OCI-LY7 (cell line): ENCODE measurements around the gene ABCC4. TPM values are rescaled to one million over a fixed set of nuclear protein-coding genes. Genes with fewer than 3 reads are reported as not detected.

Experiments
- BruUV-seq: library from RNA; stranded (reverse); fragments of 400-500 nt; replicated peaks from 2 replicates; lab custom pipeline; 2021; lab: Mats Ljungman, UMichigan
- CTCF ChIA-PET: fragments of 300-600 bp; sonication (Branson Sonifier 250); formaldehyde crosslinking; loops from one replicate; lab custom pipeline; 2022; ENCODE audit warnings: antibody characterized with exemption; ENCODE audit not compliant: unreplicated experiment; lab: Charles Lee
- POLR2A ChIA-PET: fragments of 300-600 bp; sonication (Branson Sonifier 250); formaldehyde crosslinking; loops from one replicate; lab custom pipeline; 2022; ENCODE audit warnings: antibody characterized with exemption; lab: Charles Lee
- DNase-seq: peaks from one replicate; pipeline ENCODE4 v3.0.0-alpha.2; 2015; ENCODE audit warnings: low spot score
- H2AFZ ChIP-seq: fragments of 200-600 bp; sonication (generic), shearing (Covaris generic); 2 replicates; pipeline ENCODE4 v1.6.1; 2014; ENCODE audit warnings: mild to moderate bottlenecking, antibody characterized with exemption, low read length, moderate library complexity
- H3K27ac ChIP-seq: fragments of 200-600 bp; sonication (generic); 2 replicates; pipeline ENCODE4 v1.5.1; 2014; ENCODE audit warnings: mixed run types, low read depth, mild to moderate bottlenecking, moderate library complexity, low read length, inconsistent platforms; ENCODE audit not compliant: poor library complexity, severe bottlenecking
- H3K36me3 ChIP-seq: fragments of 200-600 bp; sonication (generic); 2 replicates; pipeline ENCODE4 v1.6.1; 2014; ENCODE audit warnings: mild to moderate bottlenecking, antibody characterized with exemption, low read length, moderate library complexity, mixed read lengths; ENCODE audit not compliant: insufficient read depth
- H3K4me1 ChIP-seq: fragments of 200-600 bp; sonication (generic); 2 replicates; pipeline ENCODE4 v1.5.1; 2014; ENCODE audit warnings: mild to moderate bottlenecking, low read length; ENCODE audit not compliant: insufficient read depth, poor library complexity, severe bottlenecking
- H3K4me2 ChIP-seq: fragments of 200-600 bp; sonication (generic); 2 replicates; pipeline ENCODE4 v1.6.1; 2014; ENCODE audit warnings: mild to moderate bottlenecking, low read length
- H3K4me3 ChIP-seq: fragments of 200-600 bp; sonication (generic); 2 replicates; pipeline ENCODE4 v1.5.1; 2014; ENCODE audit warnings: mild to moderate bottlenecking, low read depth, low read length; ENCODE audit not compliant: poor library complexity, severe bottlenecking
- H3K79me2 ChIP-seq: fragments of 200-600 bp; sonication (generic); 2 replicates; pipeline ENCODE4 v1.6.1; 2016; ENCODE audit warnings: low read depth, mild to moderate bottlenecking, low read length, moderate library complexity, mixed read lengths; ENCODE audit not compliant: insufficient read depth
- H3K9me2 ChIP-seq: fragments of 200-600 bp; sonication (generic); 2 replicates; pipeline ENCODE4 v1.6.1; 2016; ENCODE audit warnings: mild to moderate bottlenecking, low read length, mixed read lengths; ENCODE audit not compliant: insufficient read depth
- H3K9me3 ChIP-seq: fragments of 200-600 bp; sonication (generic); 2 replicates; pipeline ENCODE4 v1.6.1; 2014; ENCODE audit warnings: mild to moderate bottlenecking, mixed run types, low read length, mixed read lengths
- H4K20me1 ChIP-seq: fragments of 200-600 bp; sonication (generic); 2 replicates; pipeline ENCODE4 v1.6.1; 2014; ENCODE audit warnings: mild to moderate bottlenecking, antibody characterized with exemption, low read length, moderate library complexity, mixed read lengths; ENCODE audit not compliant: insufficient read depth
- EZH2phosphoT487 ChIP-seq: fragments of 200-600 bp; sonication (generic); IDR thresholded peaks from 2 replicates; pipeline ENCODE4 v1.6.1; 2018; ENCODE audit warnings: low read depth, borderline replicate concordance, mild to moderate bottlenecking, mixed run types, antibody characterized with exemption, low read length, moderate library complexity, mixed read lengths
- intact Hi-C: fragments of 100-400 bp; cut with micrococcal nuclease; formaldehyde crosslinking; loops from one replicate; pipeline ENCODE4 v1.10.0; 2022; ENCODE audit not compliant: unreplicated experiment
- total RNA-seq, 2 experiments: library from RNA; depleted of rRNA in 1 of 2; stranded (reverse); fragments of >200 nt in 1 of 2; shearing (Covaris generic) in 1 of 2; gene quantifications; 2 replicates each; pipeline ENCODE4 v1.2.3, GENCODE V29; 2014 to 2022
- TF ChIP-seq, protein P1 (sequence below): fragments of 200-600 bp; sonication (generic); conservative IDR thresholded peaks from 2 replicates; pipeline ENCODE4 v1.5.1; 2014; ENCODE audit warnings: mild to moderate bottlenecking, antibody characterized with exemption, low read length, moderate library complexity, mixed read lengths

ABCC4 gene
- total RNA-seq, 2 experiments from 2014 or later, result 7.3 to 7.8 TPM

DNA sequence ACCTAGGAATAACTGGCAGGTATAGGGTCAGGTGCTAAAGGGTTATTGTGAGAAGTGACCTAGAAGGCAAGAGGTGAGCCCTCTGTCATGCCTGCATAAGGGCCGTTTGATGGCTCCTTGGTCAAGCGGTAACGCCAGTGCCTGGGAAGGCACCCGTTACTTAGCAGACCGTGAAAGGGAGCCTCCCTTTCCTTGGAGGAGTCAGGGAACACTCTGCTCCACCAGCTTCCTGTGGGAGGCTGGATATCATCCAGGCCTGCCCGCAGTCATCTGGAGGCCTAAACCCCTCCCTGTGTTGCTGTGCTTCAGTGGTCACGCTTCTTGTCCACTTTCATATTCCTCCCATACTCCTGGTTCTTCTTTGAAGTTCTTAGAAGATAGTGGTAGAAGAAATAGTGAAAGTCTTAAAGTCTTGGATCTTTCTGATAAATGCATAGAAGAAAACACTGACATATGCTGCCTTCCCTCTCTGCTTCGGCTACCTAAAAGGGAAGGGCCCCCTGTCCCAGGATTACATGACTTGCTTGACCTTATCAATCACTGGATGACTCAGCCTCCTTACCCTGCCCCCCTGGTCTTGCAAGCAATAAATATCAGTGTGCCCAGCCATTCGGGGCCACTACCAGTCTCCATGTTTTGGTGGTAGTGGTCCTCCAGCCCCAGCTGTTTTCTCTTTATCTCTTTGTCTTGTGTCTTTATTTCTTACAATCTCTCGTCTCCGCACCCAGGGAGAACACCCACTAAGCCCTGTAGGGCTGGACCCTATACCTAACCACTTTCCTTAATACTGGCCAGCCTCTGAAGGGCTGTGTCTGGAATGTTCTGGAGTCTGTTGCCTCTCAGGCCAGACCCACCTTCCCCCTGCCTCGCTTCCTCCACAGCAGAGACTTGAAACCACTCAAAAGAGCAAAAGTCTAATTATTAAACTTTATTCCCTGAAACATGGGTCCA is 16.1 kb upstream of the ABCC4 start:
- no peak for DNase-seq
- Histone ChIP-seq H3K9me2 (no peaks in the 10 kb centered on the region), H3K4me2 (no peak overlapping the region), H3K79me2 (no peaks in the 10 kb centered on the region), H4K20me1 (no peaks in the 10 kb centered on the region), H2AFZ (no peak overlapping the region), H3K4me3 (no peak overlapping the region), H3K9me3 (no peaks in the 10 kb centered on the region), H3K36me3 (no peaks in the 10 kb centered on the region), H3K27ac (no peak overlapping the region), H3K4me1 (no peaks in the 10 kb centered on the region)
- intact Hi-C loops, result no loop called here
- CTCF ChIA-PET, result no interaction called here
- no peak for TF ChIP-seq EZH2phosphoT487
- no TSS peak for BruUV-seq
- POLR2A ChIA-PET, result interaction anchor here (0.5 to 0.6 kb wide), 2 partner anchors 60 to 682 kb away, joined by 3 read pairs; no protein-coding TSS in a partner anchor

DNA sequence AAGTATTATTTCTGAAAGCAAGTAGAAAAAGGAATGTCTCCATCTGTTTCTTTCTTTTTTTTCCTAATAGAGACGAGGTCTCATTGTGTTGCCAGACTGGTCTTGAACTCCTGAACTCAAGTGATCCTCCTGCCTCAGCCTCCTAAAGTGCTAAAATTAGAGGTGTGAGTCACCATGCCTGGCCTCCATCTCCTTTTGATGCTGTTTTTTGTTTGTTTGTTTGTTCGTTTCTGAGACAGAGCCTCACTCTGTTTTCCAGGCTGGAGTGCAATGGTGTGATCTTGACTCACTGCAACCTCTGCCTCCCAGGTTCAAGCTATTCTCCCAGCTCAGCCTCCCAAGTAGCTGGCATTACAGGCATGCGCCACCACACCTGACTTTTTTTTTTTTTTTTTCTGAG is 14.5 kb upstream of the ABCC4 start:
- no peak overlapping the region for H3K4me3 ChIP-seq
- no peaks in the 10 kb centered on the region for H3K79me2 ChIP-seq
- no peaks in the 10 kb centered on the region for H3K9me3 ChIP-seq
- no peak for DNase-seq
- no peak overlapping the region for H3K4me2 ChIP-seq
- TF ChIP-seq, protein P1, sequence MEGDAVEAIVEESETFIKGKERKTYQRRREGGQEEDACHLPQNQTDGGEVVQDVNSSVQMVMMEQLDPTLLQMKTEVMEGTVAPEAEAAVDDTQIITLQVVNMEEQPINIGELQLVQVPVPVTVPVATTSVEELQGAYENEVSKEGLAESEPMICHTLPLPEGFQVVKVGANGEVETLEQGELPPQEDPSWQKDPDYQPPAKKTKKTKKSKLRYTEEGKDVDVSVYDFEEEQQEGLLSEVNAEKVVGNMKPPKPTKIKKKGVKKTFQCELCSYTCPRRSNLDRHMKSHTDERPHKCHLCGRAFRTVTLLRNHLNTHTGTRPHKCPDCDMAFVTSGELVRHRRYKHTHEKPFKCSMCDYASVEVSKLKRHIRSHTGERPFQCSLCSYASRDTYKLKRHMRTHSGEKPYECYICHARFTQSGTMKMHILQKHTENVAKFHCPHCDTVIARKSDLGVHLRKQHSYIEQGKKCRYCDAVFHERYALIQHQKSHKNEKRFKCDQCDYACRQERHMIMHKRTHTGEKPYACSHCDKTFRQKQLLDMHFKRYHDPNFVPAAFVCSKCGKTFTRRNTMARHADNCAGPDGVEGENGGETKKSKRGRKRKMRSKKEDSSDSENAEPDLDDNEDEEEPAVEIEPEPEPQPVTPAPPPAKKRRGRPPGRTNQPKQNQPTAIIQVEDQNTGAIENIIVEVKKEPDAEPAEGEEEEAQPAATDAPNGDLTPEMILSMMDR, result no peak
- TF ChIP-seq EZH2phosphoT487, result no peak
- H3K9me2 ChIP-seq, result no peaks in the 10 kb centered on the region
- no peaks in the 10 kb centered on the region for H4K20me1 ChIP-seq
- CTCF ChIA-PET, result no interaction called here
- POLR2A ChIA-PET, result interaction anchor here (0.7 kb wide), 1 partner anchor 126 kb away, joined by 3 read pairs; no protein-coding TSS in a partner anchor
- H2AFZ ChIP-seq, result no peak overlapping the region
- intact Hi-C loops, result no loop called here
- H3K27ac ChIP-seq, result no peak overlapping the region
- no TSS peak for BruUV-seq
- H3K36me3 ChIP-seq, result no peaks in the 10 kb centered on the region
- no peaks in the 10 kb centered on the region for H3K4me1 ChIP-seq

DNA sequence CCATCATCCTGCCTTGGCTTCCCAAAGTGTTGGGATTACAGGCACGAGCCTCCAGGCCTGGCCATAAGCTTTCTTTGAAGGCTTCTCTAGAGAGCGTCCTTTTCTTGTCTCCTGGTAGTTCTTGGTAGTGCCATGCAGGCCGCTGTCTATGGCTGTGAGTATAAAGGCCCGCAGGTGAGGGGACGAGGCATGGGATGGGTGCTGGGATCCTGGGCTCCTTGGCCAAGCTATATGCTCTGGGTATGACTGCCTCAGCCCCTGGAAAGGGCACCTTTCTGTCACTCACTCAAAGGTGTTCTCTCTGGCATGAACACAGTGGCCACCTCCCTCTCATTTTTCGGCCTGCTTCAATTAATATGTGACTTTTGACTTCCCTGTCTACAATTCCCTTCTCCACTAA is 6.3 kb upstream of the ABCC4 start:
- Histone ChIP-seq H3K4me1 (peaks cover 11% of the 10 kb centered on the region), H3K9me3 (no peaks in the 10 kb centered on the region), H3K9me2 (no peaks in the 10 kb centered on the region), H4K20me1 (no peaks in the 10 kb centered on the region), H3K4me3 (no peak overlapping the region), H3K36me3 (no peaks in the 10 kb centered on the region; the same call in 1 of the 2 replicates), H3K27ac (no peak overlapping the region), H3K4me2 (no peak overlapping the region), H2AFZ (no peak overlapping the region), H3K79me2 (no peaks in the 10 kb centered on the region)
- CTCF ChIA-PET, result no interaction called here
- no TSS peak for BruUV-seq
- intact Hi-C loops, result no loop called here
- no peak for DNase-seq
- no peak for TF ChIP-seq EZH2phosphoT487
- TF ChIP-seq, protein P1, result no peak
- POLR2A ChIA-PET, result interaction anchor here (0.6 to 1.1 kb wide), 2 partner anchors 52 to 118 kb away, joined by 3 to 5 read pairs; no protein-coding TSS in a partner anchor
